ENCODE measurements around the gene TRAPPC10.

DNA sequence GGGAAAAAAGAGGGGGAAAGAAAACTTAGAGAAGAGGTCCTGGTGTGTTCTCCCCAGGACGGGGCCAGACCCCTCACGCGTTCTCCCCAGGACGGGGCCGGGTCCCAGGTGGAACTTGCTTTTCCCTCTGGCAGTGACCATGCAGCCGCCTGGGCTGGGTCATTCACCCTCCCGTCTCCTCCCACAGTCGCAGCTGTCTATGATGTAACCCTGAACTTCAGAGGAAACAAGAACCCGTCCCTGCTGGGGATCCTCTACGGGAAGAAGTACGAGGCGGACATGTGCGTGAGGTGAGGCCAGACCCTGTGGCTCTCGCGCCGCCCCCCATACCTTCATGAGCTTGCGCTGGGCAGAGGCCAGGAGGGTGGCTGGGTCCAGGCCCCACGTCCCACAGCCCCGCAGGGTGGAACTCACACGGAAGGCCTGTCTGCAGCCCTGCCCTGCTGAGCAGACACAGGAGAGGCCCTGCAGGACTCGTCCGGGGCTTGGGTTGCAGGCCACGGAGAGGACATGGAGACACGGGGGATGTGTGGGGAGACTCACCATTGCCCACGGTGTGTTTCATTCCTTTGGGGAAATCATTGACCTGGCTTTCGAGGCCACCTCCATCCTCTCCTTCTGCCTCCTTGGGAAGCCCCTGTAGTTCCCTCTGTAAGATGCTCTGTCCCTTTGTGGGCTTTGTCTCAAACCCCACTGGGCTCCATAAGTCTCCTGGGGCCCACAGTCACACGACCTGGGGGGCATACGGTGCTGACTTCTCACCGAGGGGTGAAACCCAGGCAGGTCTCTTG is 40.7 kb upstream of the TRAPPC10 start:
- TF ChIP-seq CBX8 (IDR thresholded peaks at IDR 0.05; ENCODE audit: borderline replicate concordance, low read depth, low read length) (no peak), POLR2AphosphoS5 (IDR thresholded peaks at IDR 0.05; ENCODE audit: low read depth, low read length) (no peak), RAD21 (IDR thresholded peaks at IDR 0.05 in 1 of 2, conservative IDR thresholded peaks at IDR 0.05 in 1 of 2; ENCODE audit: low read depth in 2 of 2, low read length in 2 of 2) (no peak)
- TF ChIP-seq, protein P1, sequence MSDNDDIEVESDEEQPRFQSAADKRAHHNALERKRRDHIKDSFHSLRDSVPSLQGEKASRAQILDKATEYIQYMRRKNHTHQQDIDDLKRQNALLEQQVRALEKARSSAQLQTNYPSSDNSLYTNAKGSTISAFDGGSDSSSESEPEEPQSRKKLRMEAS (IDR thresholded peaks at IDR 0.05), result no peak
